Measurements from ENCODE around the gene FABP7. TPM values are rescaled to one million over a fixed set of nuclear protein-coding genes. Genes with fewer than 3 reads are reported as not detected.

Gene FABP7
- total RNA-seq (2021; ENCODE audit: unreplicated experiment) (not detected), Bru-seq, nascent RNA (not detected), BruChase-seq, experiment 1, labeled RNA remaining after a 6-hour chase (not detected), BruChase-seq, experiment 2, labeled RNA remaining after a 2-hour chase (not detected)
- polyA plus RNA-seq (2012): not detected in 2 replicates
- long read RNA-seq: 0 reads

DNA sequence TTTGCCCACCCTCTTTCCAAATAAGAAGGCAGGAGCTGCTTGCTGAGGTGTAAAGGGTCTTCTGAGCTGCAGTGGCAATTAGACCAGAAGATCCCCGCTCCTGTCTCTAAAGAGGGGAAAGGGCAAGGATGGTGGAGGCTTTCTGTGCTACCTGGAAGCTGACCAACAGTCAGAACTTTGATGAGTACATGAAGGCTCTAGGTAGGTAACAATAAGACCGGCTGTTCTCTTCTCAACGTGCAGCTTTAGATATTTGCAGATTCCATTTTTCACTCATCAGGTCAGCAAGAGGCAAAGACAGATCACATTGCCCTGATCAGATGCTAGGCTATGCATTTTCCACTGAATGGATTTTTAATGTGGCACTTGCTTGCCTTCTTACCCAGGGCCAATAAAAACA lies at the start of gene FABP7:
Gene FABP7, plus strand, starts transcription at position 50 of the 400 bp plus-strand sequence. Its CDS starts 79 bp downstream, at position 129.
- no peaks in the 10 kb centered on the region for H3K79me2 ChIP-seq (ENCODE audit: insufficient read depth, low read length)
- RAD21 ChIA-PET (ENCODE audit: low non-redundant PET in 1 of 2, low total read pairs in 2 of 2, uncharacterized antibody in 2 of 2, unreplicated experiment in 2 of 2): no interaction called here
- no peaks in the 10 kb centered on the region for H3K36me3 ChIP-seq (ENCODE audit: control insufficient read depth in 1 of 2, insufficient read depth in 2 of 2, low read length in 2 of 2)
- ATAC-seq: no peak
- H3K4me2 ChIP-seq (ENCODE audit: low read length): no peak within 1 kb of the TSS
- no peaks in the 10 kb centered on the region for H3K9me2 ChIP-seq (ENCODE audit: insufficient read depth)
- POLR2A ChIA-PET: no interaction called here
- no peak within 1 kb of the TSS for H2AFZ ChIP-seq (ENCODE audit: low read depth, low read length, poor library complexity, severe bottlenecking)
- H3K4me1 ChIP-seq (ENCODE audit: control insufficient read depth in 1 of 2, insufficient read depth in 2 of 2, low read length in 2 of 2): no peaks in the 10 kb centered on the region
- no peak within 1 kb of the TSS for H3K4me3 ChIP-seq (replicated peaks in 1 of 2; ENCODE audit: low read depth in 1 of 2, low read length in 2 of 2)
- H3K9ac ChIP-seq (ENCODE audit: low read length): no peak within 1 kb of the TSS
- TF ChIP-seq TCF7L2 (IDR thresholded peaks at IDR 0.05; ENCODE audit: borderline replicate concordance, extremely low read depth, insufficient read depth, insufficient read length) (no peak), EZH2phosphoT487 (IDR thresholded peaks at IDR 0.05; ENCODE audit: borderline replicate concordance) (no peak), ZFX (IDR thresholded peaks at IDR 0.05) (no peak), SP1 (IDR thresholded peaks at IDR 0.05; ENCODE audit: low read depth) (no peak), SIN3A (IDR thresholded peaks at IDR 0.05; ENCODE audit: low read depth) (no peak), EGR1 (IDR thresholded peaks at IDR 0.05; ENCODE audit: low read depth) (no peak), ZNF274 (IDR thresholded peaks at IDR 0.05; ENCODE audit: low read depth, low read length) (no peak), SRF (IDR thresholded peaks at IDR 0.05; ENCODE audit: low read depth) (no peak), CEBPB (IDR thresholded peaks at IDR 0.05; ENCODE audit: low read depth) (no peak), FOSL1 (IDR thresholded peaks at IDR 0.05; ENCODE audit: low read depth) (no peak), CTCF (IDR thresholded peaks at IDR 0.05 in 2 of 3, conservative IDR thresholded peaks at IDR 0.05 in 1 of 3; ENCODE audit: borderline replicate concordance in 1 of 3, insufficient read depth in 1 of 3, low read depth in 2 of 3, low read length in 2 of 3) (no peak), ZBTB33 (IDR thresholded peaks at IDR 0.05; ENCODE audit: extremely low read depth, insufficient replicate concordance, low read length) (no peak)
- TF ChIP-seq, protein P1, sequence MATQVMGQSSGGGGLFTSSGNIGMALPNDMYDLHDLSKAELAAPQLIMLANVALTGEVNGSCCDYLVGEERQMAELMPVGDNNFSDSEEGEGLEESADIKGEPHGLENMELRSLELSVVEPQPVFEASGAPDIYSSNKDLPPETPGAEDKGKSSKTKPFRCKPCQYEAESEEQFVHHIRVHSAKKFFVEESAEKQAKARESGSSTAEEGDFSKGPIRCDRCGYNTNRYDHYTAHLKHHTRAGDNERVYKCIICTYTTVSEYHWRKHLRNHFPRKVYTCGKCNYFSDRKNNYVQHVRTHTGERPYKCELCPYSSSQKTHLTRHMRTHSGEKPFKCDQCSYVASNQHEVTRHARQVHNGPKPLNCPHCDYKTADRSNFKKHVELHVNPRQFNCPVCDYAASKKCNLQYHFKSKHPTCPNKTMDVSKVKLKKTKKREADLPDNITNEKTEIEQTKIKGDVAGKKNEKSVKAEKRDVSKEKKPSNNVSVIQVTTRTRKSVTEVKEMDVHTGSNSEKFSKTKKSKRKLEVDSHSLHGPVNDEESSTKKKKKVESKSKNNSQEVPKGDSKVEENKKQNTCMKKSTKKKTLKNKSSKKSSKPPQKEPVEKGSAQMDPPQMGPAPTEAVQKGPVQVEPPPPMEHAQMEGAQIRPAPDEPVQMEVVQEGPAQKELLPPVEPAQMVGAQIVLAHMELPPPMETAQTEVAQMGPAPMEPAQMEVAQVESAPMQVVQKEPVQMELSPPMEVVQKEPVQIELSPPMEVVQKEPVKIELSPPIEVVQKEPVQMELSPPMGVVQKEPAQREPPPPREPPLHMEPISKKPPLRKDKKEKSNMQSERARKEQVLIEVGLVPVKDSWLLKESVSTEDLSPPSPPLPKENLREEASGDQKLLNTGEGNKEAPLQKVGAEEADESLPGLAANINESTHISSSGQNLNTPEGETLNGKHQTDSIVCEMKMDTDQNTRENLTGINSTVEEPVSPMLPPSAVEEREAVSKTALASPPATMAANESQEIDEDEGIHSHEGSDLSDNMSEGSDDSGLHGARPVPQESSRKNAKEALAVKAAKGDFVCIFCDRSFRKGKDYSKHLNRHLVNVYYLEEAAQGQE (IDR thresholded peaks at IDR 0.05; ENCODE audit: low read depth): no peak
- TF ChIP-seq, protein P2, sequence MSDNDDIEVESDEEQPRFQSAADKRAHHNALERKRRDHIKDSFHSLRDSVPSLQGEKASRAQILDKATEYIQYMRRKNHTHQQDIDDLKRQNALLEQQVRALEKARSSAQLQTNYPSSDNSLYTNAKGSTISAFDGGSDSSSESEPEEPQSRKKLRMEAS (IDR thresholded peaks at IDR 0.05): no peak
- no peaks in the 10 kb centered on the region for H3K27me3 ChIP-seq (ENCODE audit: insufficient read depth, low read length)
- no TSS peak for BruUV-seq (replicated peaks)
- intact Hi-C loops (cut with micrococcal nuclease): no loop called here
- H4K20me1 ChIP-seq (ENCODE audit: insufficient read depth): no peaks in the 10 kb centered on the region
- H3K27ac ChIP-seq (ENCODE audit: low read depth, low read length): no peak within 1 kb of the TSS
- DNase-seq (ENCODE audit: low read depth, low spot score): no peak
- H3K9me3 ChIP-seq (ENCODE audit: control insufficient read depth in 1 of 2, insufficient read depth in 1 of 2, low read depth in 1 of 2, low read length in 2 of 2): no peaks in the 10 kb centered on the region
- CTCF ChIA-PET: interaction anchor here (0.9 kb wide), 1 partner anchor 59 kb away, joined by 3 read pairs; no protein-coding TSS in a partner anchor
